Large intestine (tissue), 3 donors: ENCODE results near the gene SMOC2. TPM values are rescaled to one million over a fixed set of nuclear protein-coding genes. Genes with fewer than 3 reads are reported as not detected.
"Not testable (repeated sequence)": the region's sequence is repeated elsewhere in the genome, so short reads cannot be mapped to it uniquely, and the experiment has no call there.

Experiments
- DNase-seq, 2 donors: peaks; one replicate each; pipeline versions ENCODE4 v3.0.0 to v3.0.0-alpha.2; 2013
- H3K27ac ChIP-seq: one replicate; pipeline ENCODE4 v1.5.1; 2013; ENCODE audit warnings: low read length
- H3K27me3 ChIP-seq: 2 replicates; pipeline ENCODE4 v1.6.1; 2013; ENCODE audit warnings: low read length; ENCODE audit not compliant: control insufficient read depth, insufficient read depth
- H3K36me3 ChIP-seq: 2 replicates; pipeline ENCODE4 v1.6.1; 2013; ENCODE audit warnings: low read length; ENCODE audit not compliant: control insufficient read depth, insufficient read depth
- H3K4me1 ChIP-seq: one replicate; pipeline ENCODE4 v1.6.1; 2013; ENCODE audit warnings: low read length; ENCODE audit not compliant: control insufficient read depth, insufficient read depth
- H3K4me3 ChIP-seq: one replicate; pipeline ENCODE4 v1.5.1; 2013; ENCODE audit warnings: low read length
- H3K9me3 ChIP-seq: one replicate; pipeline ENCODE4 v1.6.1; 2013; ENCODE audit warnings: mild to moderate bottlenecking, low read depth, low read length, moderate library complexity; ENCODE audit not compliant: control insufficient read depth
- WGBS: methylation state at CpG from one replicate; pipeline ENCODE4 v1.1.5; 2013; ENCODE audit warnings: low lambda C conversion rate; ENCODE audit not compliant: insufficient coverage; 5-methylcytosine and 5-hydroxymethylcytosine counted together
- polyA plus RNA-seq: library from polyadenylated mRNA; unstranded; fragments of 120-200 nt; gene quantifications from one replicate; pipeline ENCODE4 v1.2.1, GENCODE V29; 2013

Gene SMOC2
- polyA plus RNA-seq, 1 donor: 15.9 TPM

GRCh38 chr6:168677323-168677781 is 236.4 kb downstream of the SMOC2 start:
- H3K4me3 ChIP-seq, H3K4me1 ChIP-seq, H3K9me3 ChIP-seq, DNase-seq, H3K27ac ChIP-seq, H3K36me3 ChIP-seq, H3K27me3 ChIP-seq: not testable (repeated sequence)
- 85% methylated on average over 4 of the region's 6 CpGs for WGBS

GRCh38 chr6:168678077-168678476 is 237.1 kb downstream of the SMOC2 start:
- Histone ChIP-seq H3K36me3 (no peaks in the 10 kb centered on the region), H3K9me3 (no peaks in the 10 kb centered on the region), H3K27me3 (peaks cover 6% of the 10 kb centered on the region), H3K4me3 (no peak overlapping the region), H3K4me1 (no peaks in the 10 kb centered on the region), H3K27ac (no peak overlapping the region)
- WGBS: 100% methylated on average over 1 of the region's 1 CpG
- peak in 1 of 2 donors; percentile 19 for DNase-seq

GRCh38 chr6:168678588-168678987 is 237.6 kb downstream of the SMOC2 start:
- Histone ChIP-seq H3K4me3 (no peak overlapping the region), H3K9me3 (no peaks in the 10 kb centered on the region), H3K36me3 (no peaks in the 10 kb centered on the region), H3K4me1 (no peaks in the 10 kb centered on the region), H3K27ac (no peak overlapping the region), H3K27me3 (peaks cover 6% of the 10 kb centered on the region)
- no peak for DNase-seq
- no CpG with 5 or more reads among the region's 5 CpGs for WGBS

- DNase-seq: no peak
- no CpG with 5 or more reads among the region's 5 CpGs for WGBS
- H3K36me3 ChIP-seq: no peaks in the 10 kb centered on the region
- H3K4me1 ChIP-seq: no peaks in the 10 kb centered on the region
- H3K9me3 ChIP-seq: no peaks in the 10 kb centered on the region
- no peak overlapping the region for H3K27ac ChIP-seq
- no peak overlapping the region for H3K4me3 ChIP-seq
- H3K27me3 ChIP-seq: peaks cover 9% of the 10 kb centered on the region
Measured at GRCh38 chr6:168681748-168682147, 240.8 kb downstream of the SMOC2 start.

- H3K9me3 ChIP-seq: peaks cover 2% of the 10 kb centered on the region
- H3K4me3 ChIP-seq: no peak overlapping the region
- peaks cover 13% of the 10 kb centered on the region for H3K27me3 ChIP-seq
- no peak overlapping the region for H3K27ac ChIP-seq
- peaks cover 3% of the 10 kb centered on the region for H3K4me1 ChIP-seq
- no peak for DNase-seq
- no peaks in the 10 kb centered on the region for H3K36me3 ChIP-seq
- 60% methylated on average over 1 of the region's 11 CpGs for WGBS
Measured at GRCh38 chr6:168683621-168684020, 242.6 kb downstream of the SMOC2 start.

- peaks cover 13% of the 10 kb centered on the region for H3K27me3 ChIP-seq
- DNase-seq: no peak
- H3K9me3 ChIP-seq: peaks cover 2% of the 10 kb centered on the region
- WGBS: no CpG with 5 or more reads among the region's 8 CpGs
- H3K4me3 ChIP-seq: no peak overlapping the region
- H3K27ac ChIP-seq: no peak overlapping the region
- H3K36me3 ChIP-seq: no peaks in the 10 kb centered on the region
- peaks cover 3% of the 10 kb centered on the region for H3K4me1 ChIP-seq
Measured at GRCh38 chr6:168684471-168684870, 243.5 kb downstream of the SMOC2 start.

GRCh38 chr6:168684906-168685305 is 243.9 kb downstream of the SMOC2 start:
- Histone ChIP-seq H3K27me3 (peaks cover 13% of the 10 kb centered on the region), H3K27ac (no peak overlapping the region), H3K36me3 (no peaks in the 10 kb centered on the region), H3K4me3 (no peak overlapping the region), H3K4me1 (peaks cover 3% of the 10 kb centered on the region), H3K9me3 (peaks cover 2% of the 10 kb centered on the region)
- WGBS: no CpG with 5 or more reads among the region's 8 CpGs
- DNase-seq: no peak

GRCh38 chr6:168686029-168686738 is 245.2 kb downstream of the SMOC2 start:
- no peaks in the 10 kb centered on the region for H3K36me3 ChIP-seq
- H3K9me3 ChIP-seq: peaks cover 2% of the 10 kb centered on the region
- DNase-seq: no peak
- no peak overlapping the region for H3K27ac ChIP-seq
- WGBS: no CpG with 5 or more reads among the region's 25 CpGs
- peaks cover 13% of the 10 kb centered on the region for H3K27me3 ChIP-seq
- peaks cover 3% of the 10 kb centered on the region for H3K4me1 ChIP-seq
- no peak overlapping the region for H3K4me3 ChIP-seq

GRCh38 chr6:168686831-168687730 is 246.1 kb downstream of the SMOC2 start:
- peak; percentile 40 to 69 for DNase-seq
- WGBS: 0% methylated on average over 1 of the region's 14 CpGs
- no peak overlapping the region for H3K4me3 ChIP-seq
- peaks cover 3% of the 10 kb centered on the region for H3K4me1 ChIP-seq
- no peak overlapping the region for H3K27ac ChIP-seq
- H3K27me3 ChIP-seq: peaks cover 13% of the 10 kb centered on the region
- peaks cover 2% of the 10 kb centered on the region for H3K9me3 ChIP-seq
- H3K36me3 ChIP-seq: no peaks in the 10 kb centered on the region

- H3K4me1 ChIP-seq: peaks cover 3% of the 10 kb centered on the region
- H3K27me3 ChIP-seq: peaks cover 7% of the 10 kb centered on the region
- H3K36me3 ChIP-seq: no peaks in the 10 kb centered on the region
- WGBS: 11% methylated on average over 3 of the region's 7 CpGs
- no peak overlapping the region for H3K4me3 ChIP-seq
- peaks cover 2% of the 10 kb centered on the region for H3K9me3 ChIP-seq
- peak in 1 of 2 donors; percentile 57 for DNase-seq
- H3K27ac ChIP-seq: no peak overlapping the region
Measured at GRCh38 chr6:168690271-168690670, 249.3 kb downstream of the SMOC2 start.
